Activated B cell treated with CpG ODN at 0.5 μM for 24 hours (primary cell): ENCODE measurements around the gene B4GALNT3. TPM values are rescaled to one million over a fixed set of nuclear protein-coding genes. Genes with fewer than 3 reads are reported as not detected.

ENCODE experiments used
- ATAC-seq: fragments of 200-7000 bp; cut with Tn5 transposase; one replicate; pipeline ENCODE4 v1.10.0; 2021; ENCODE audit warnings: low read depth, mild to moderate bottlenecking, moderate library complexity
- CTCF ChIA-PET: fragments of 350-600 bp; sonication (Branson Sonifier 250); formaldehyde crosslinking; loops from one replicate; lab custom pipeline; 2021; ENCODE audit warnings: antibody characterized with exemption; lab: Charles Lee
- POLR2A ChIA-PET: fragments of 350-600 bp; sonication (Branson Sonifier 250); formaldehyde crosslinking; loops from one replicate; lab custom pipeline; 2021; ENCODE audit warnings: antibody characterized with exemption; lab: Charles Lee
- DNase-seq: peaks from one replicate; pipeline ENCODE4 v3.0.0; 2022
- H3K27ac Mint-ChIP-seq: one replicate; pipeline ENCODE4 v1.8.0; 2020; ENCODE audit warnings: mixed read lengths
- H3K27me3 Mint-ChIP-seq: one replicate; pipeline ENCODE4 v1.8.0; 2021; ENCODE audit warnings: mixed read lengths
- H3K36me3 Mint-ChIP-seq: one replicate; pipeline ENCODE4 v1.8.0; 2021; ENCODE audit warnings: low read depth, mixed read lengths
- H3K4me1 Mint-ChIP-seq: one replicate; pipeline ENCODE4 v1.8.0; 2021; ENCODE audit warnings: mixed read lengths
- H3K4me3 Mint-ChIP-seq: one replicate; pipeline ENCODE4 v1.8.0; 2020; ENCODE audit warnings: mild to moderate bottlenecking, mixed read lengths
- H3K9me3 Mint-ChIP-seq: one replicate; pipeline ENCODE4 v1.8.0; 2020; ENCODE audit warnings: mixed read lengths
- CTCF ChIP-seq: fragments of 200-600 bp; IDR thresholded peaks from one replicate; pipeline ENCODE4 v1.8.0; 2022; ENCODE audit warnings: antibody characterized with exemption, mild to moderate bottlenecking
- intact Hi-C: fragments of 100-400 bp; cut with micrococcal nuclease; formaldehyde crosslinking; loops from one replicate; pipeline ENCODE4 v1.15.1; 2024
- total RNA-seq: library from RNA; stranded (reverse); gene quantifications from 2 replicates; pipeline ENCODE4 v1.2.3, GENCODE V29; 2022

The B4GALNT3 gene
- total RNA-seq, 1 donor from 2014 or later: not detected

- Mint-ChIP-seq H3K4me1 (no peaks in the 10 kb centered on the region), H3K27ac (no peak overlapping the region), H3K9me3 (no peaks in the 10 kb centered on the region), H3K27me3 (no peaks in the 10 kb centered on the region), H3K36me3 (no peaks in the 10 kb centered on the region), H3K4me3 (no peak overlapping the region)
- ATAC-seq: no peak
- CTCF ChIA-PET: interaction anchor here (1.2 to 1.4 kb wide), 2 partner anchors 11 to 33 kb away, joined by 3 read pairs; no protein-coding TSS in a partner anchor
- POLR2A ChIA-PET: no interaction called here
- intact Hi-C loops: no loop called here
- TF ChIP-seq CTCF: no peak
- DNase-seq: no peak
Measured at GRCh38 chr12:602700-603068, 142.9 kb downstream of the B4GALNT3 start.

DNA sequence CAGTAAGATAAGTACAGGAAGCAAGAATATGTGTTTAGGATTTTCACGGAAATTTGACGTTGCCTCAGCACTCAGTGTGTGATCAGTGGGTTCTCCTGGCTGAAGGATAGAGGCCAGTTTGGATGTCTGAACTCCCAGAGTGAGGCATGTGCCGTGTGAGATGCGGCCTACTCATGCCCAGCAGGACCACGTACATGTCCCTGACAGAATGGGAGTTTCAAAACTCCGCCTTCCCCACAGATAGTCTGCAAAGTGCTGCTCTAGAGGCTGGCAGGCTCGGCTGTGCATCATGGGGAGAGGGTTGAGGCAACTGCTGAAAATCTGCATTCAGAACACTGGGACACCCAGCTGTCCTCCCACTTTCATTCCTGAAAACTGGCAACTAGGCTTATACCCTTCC, 145.2 kb downstream of the B4GALNT3 start:
- POLR2A ChIA-PET: no interaction called here
- CTCF ChIA-PET: interaction anchor here (1.7 kb wide), 1 partner anchor 9 kb away, joined by 5 read pairs; no protein-coding TSS in a partner anchor
- H3K27me3 Mint-ChIP-seq: no peaks in the 10 kb centered on the region
- peaks cover 3% of the 10 kb centered on the region for H3K4me1 Mint-ChIP-seq
- H3K36me3 Mint-ChIP-seq: no peaks in the 10 kb centered on the region
- no peak for ATAC-seq
- H3K4me3 Mint-ChIP-seq: no peak overlapping the region
- DNase-seq: no peak
- no peaks in the 10 kb centered on the region for H3K9me3 Mint-ChIP-seq
- H3K27ac Mint-ChIP-seq: no peak overlapping the region
- no peak for TF ChIP-seq CTCF
- intact Hi-C loops: no loop called here

- Mint-ChIP-seq H3K27ac (no peak overlapping the region), H3K9me3 (no peaks in the 10 kb centered on the region), H3K4me1 (peaks cover 19% of the 10 kb centered on the region), H3K36me3 (no peaks in the 10 kb centered on the region), H3K4me3 (no peak overlapping the region), H3K27me3 (no peaks in the 10 kb centered on the region)
- CTCF ChIA-PET: interaction anchor here (0.9 to 2.2 kb wide), 4 partner anchors 20 to 211 kb away, joined by 3 to 9 read pairs (median 4); no protein-coding TSS in a partner anchor
- TF ChIP-seq CTCF: no peak
- intact Hi-C loops: no loop called here
- POLR2A ChIA-PET: no interaction called here
- DNase-seq (no peak), ATAC-seq (no peak)
Measured at GRCh38 chr12:607541-608001, 147.8 kb downstream of the B4GALNT3 start.

DNA sequence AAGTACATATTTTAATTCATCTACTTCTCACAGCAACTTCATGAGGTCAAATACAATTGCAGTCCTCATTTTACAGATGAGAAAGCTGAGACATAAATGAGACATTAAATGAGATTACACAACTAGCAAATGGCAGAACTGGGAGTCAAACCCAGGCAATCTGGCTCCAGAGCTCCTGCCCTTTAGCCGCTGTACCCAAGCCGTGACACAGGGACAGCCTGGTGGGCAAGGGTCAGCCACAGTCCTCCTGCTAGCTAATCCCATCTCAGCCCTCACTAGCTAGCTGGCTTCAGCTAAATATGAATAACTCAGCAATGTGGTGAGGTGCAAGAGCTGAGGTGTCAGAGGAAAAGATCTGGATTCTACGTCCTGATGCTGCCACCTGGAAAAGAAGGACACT, 148.7 kb downstream of the B4GALNT3 start:
- H3K4me1 Mint-ChIP-seq: peaks cover 19% of the 10 kb centered on the region

DNA sequence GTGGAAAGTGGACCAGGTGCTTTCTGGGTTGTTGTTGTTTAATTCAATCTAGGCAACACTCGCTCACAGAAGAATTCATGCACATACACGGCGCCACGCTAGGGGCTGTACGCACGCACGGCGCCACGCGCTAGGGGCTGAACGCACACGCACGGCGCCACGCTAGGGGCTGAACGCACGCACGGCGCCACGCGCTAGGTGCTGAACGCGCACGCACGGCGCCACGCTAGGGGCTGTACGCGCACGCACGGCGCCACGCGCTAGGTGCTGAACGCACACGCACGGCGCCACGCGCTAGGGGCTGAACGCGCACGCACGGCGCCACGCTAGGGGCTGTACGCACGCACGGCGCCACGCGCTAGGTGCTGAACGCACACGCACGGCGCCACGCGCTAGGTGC, 149.2 kb downstream of the B4GALNT3 start:
- TF ChIP-seq CTCF: no peak
- Mint-ChIP-seq H3K4me1 (peaks cover 19% of the 10 kb centered on the region), H3K27ac (no peak overlapping the region), H3K4me3 (no peak overlapping the region), H3K27me3 (no peaks in the 10 kb centered on the region), H3K36me3 (no peaks in the 10 kb centered on the region), H3K9me3 (no peaks in the 10 kb centered on the region)
- ATAC-seq (no peak), DNase-seq (no peak)
- intact Hi-C loops: no loop called here
- ChIA-PET CTCF (interaction anchor here (2.1 to 2.2 kb wide), 2 partner anchors 33 kb away, joined by 5 to 9 read pairs; no protein-coding TSS in a partner anchor), POLR2A (no interaction called here)

More for the DNA sequence above, 148.7 kb downstream of the B4GALNT3 start:
- Mint-ChIP-seq H3K27me3 (no peaks in the 10 kb centered on the region), H3K9me3 (no peaks in the 10 kb centered on the region), H3K36me3 (no peaks in the 10 kb centered on the region), H3K4me3 (no peak overlapping the region), H3K27ac (no peak overlapping the region)
- ATAC-seq: no peak
- ChIA-PET CTCF (interaction anchor here (0.9 to 2.2 kb wide), 3 partner anchors 32 to 210 kb away, joined by 3 to 9 read pairs (median 4); no protein-coding TSS in a partner anchor), POLR2A (no interaction called here)
- DNase-seq: no peak
- TF ChIP-seq CTCF: no peak
- intact Hi-C loops: no loop called here
